Activated naive CD8-positive, alpha-beta T cell treated with anti-CD3 and anti-CD28 coated beads, Interleukin-2, amount 10 ng/mL, durations not matched to agents 7 days and 5 days (primary cell): Measurements from ENCODE around the gene IFT25. TPM values are rescaled to one million over a fixed set of nuclear protein-coding genes. Genes with fewer than 3 reads are reported as not detected.

Source experiments
- ATAC-seq: fragments of 150-1000 bp; cut with Tn5 transposase; one replicate; pipeline ENCODE4 v1.10.0; 2021; ENCODE audit warnings: low read depth, moderate library complexity
- POLR2A ChIA-PET: fragments of 350-600 bp; sonication (Branson Sonifier 250); formaldehyde crosslinking; loops from one replicate; lab custom pipeline; 2021; ENCODE audit warnings: antibody characterized with exemption; lab: Charles Lee
- DNase-seq: peaks from one replicate; pipeline ENCODE4 v3.0.0; 2021
- H3K27ac Mint-ChIP-seq: one replicate; pipeline ENCODE4 v1.8.0; 2022; ENCODE audit warnings: mild to moderate bottlenecking, mixed read lengths
- H3K27me3 Mint-ChIP-seq: one replicate; pipeline ENCODE4 v1.8.0; 2022; ENCODE audit warnings: mild to moderate bottlenecking, moderate library complexity, mixed read lengths
- H3K36me3 Mint-ChIP-seq: one replicate; pipeline ENCODE4 v1.8.0; 2021; ENCODE audit warnings: mild to moderate bottlenecking, mixed read lengths
- H3K4me1 Mint-ChIP-seq: one replicate; pipeline ENCODE4 v1.8.0; 2021; ENCODE audit warnings: mixed read lengths
- H3K4me3 Mint-ChIP-seq: one replicate; pipeline ENCODE4 v1.8.0; 2022; ENCODE audit warnings: mild to moderate bottlenecking, moderate library complexity, mixed read lengths
- H3K9me3 Mint-ChIP-seq: one replicate; pipeline ENCODE4 v1.8.0; 2021; ENCODE audit warnings: mixed read lengths
- total RNA-seq, 2 experiments: library from RNA; stranded (reverse); gene quantifications; one replicate each; pipeline ENCODE4 v1.2.3, GENCODE V29; 2021

IFT25 gene
- total RNA-seq, 2 experiments from 2014 or later: 76.7 to 81.6 TPM

DNA sequence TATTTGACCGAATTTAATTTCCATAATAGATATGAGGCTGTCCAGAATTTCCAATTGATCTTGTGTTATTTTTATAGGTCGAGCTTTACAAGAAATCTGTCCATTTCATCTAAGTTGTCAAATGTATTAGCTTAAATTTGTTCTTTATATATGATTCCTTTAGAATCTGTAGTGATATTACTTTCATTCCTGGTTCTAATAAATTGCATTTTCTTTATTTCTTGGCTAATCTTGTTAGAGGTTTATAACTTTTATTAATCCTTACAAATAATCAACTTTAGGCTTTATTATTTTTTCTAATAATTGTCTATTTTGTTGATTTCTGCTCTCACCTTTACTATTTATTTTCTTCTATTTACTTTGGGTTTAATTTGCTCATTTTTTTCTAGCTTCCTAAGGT lies 14.0 kb downstream of the IFT25 start:
- Mint-ChIP-seq H3K9me3 (peaks cover 4% of the 10 kb centered on the region), H3K27me3 (no peaks in the 10 kb centered on the region), H3K36me3 (peaks cover 75% of the 10 kb centered on the region), H3K4me3 (no peak overlapping the region), H3K4me1 (peaks cover 4% of the 10 kb centered on the region), H3K27ac (no peak overlapping the region)
- POLR2A ChIA-PET: interaction anchor here (0.5 to 2.3 kb wide), 2 partner anchors 10 to 14 kb away, joined by 3 to 6 read pairs; partner anchors contain the start of genes IFT25 and LRRC42
- ATAC-seq (no peak), DNase-seq (no peak)

DNA sequence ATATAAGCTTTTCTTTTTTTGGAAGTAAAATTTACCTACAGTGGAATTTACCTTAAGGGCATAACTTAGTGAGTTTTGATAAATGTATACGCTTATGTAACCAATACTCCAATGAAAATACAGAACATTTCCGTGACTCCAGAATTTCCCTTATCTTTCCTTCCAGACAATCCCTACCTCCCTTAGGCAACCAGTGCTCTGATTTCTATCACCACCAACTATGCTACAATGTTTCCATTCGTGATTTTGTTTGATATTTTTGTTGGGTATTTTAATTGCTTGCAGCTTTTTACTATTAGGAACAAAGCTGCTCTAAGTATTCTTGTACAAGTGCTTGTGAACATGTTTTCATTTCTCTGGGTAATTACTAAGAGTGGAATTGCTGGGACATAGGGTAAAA lies 14.6 kb downstream of the IFT25 start:
- POLR2A ChIA-PET: interaction anchor here (0.5 to 2.3 kb wide), 2 partner anchors 9 to 14 kb away, joined by 3 to 6 read pairs; partner anchors contain the start of genes IFT25 and LRRC42

DNA sequence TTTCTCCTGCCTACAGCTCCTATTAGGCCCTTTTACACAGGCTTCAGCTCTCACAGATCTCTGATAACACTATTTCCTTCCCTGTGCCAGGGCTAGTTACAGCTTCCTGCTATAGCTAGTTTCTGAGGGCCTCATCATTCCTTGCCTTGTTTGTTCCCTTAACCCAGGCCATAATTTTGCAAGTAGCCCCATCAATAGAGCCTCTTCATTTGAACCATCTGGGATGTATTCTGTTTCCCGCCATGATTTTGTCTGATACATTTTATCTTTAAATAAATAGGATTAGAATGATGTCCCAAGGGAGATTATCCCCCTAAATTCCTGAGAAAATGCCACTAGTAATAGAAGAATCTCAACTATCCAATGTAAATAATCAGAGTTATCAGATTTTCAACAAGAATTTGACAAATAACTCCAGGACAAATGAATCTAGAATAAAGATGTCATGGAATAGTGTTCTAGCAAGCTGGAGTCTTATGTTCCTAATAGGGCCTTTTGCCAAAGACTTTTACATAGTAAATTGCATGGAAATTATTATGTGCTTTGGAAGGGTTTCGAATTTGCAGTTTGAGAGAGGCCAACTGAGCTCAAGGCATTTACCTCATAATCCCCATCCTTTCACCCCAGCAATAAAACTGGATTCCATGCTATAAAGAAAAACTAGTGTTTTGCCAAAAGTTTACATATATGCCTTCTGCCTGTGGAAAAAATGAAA lies 16.1 kb downstream of the IFT25 start:
- no peak for DNase-seq
- Mint-ChIP-seq H3K4me3 (no peak overlapping the region), H3K36me3 (peaks cover 60% of the 10 kb centered on the region), H3K27me3 (no peaks in the 10 kb centered on the region), H3K9me3 (peaks cover 2% of the 10 kb centered on the region), H3K27ac (no peak overlapping the region), H3K4me1 (peaks cover 4% of the 10 kb centered on the region)
- no peak for ATAC-seq
- POLR2A ChIA-PET: interaction anchor here (0.5 kb wide), 1 partner anchor 143 kb away, joined by 3 read pairs; no protein-coding TSS in a partner anchor

More for the DNA sequence above, 14.6 kb downstream of the IFT25 start:
- ATAC-seq (no peak), DNase-seq (no peak)
- Mint-ChIP-seq H3K9me3 (peaks cover 4% of the 10 kb centered on the region), H3K27me3 (no peaks in the 10 kb centered on the region), H3K27ac (no peak overlapping the region), H3K4me1 (peaks cover 4% of the 10 kb centered on the region), H3K36me3 (peaks cover 73% of the 10 kb centered on the region), H3K4me3 (no peak overlapping the region)

DNA sequence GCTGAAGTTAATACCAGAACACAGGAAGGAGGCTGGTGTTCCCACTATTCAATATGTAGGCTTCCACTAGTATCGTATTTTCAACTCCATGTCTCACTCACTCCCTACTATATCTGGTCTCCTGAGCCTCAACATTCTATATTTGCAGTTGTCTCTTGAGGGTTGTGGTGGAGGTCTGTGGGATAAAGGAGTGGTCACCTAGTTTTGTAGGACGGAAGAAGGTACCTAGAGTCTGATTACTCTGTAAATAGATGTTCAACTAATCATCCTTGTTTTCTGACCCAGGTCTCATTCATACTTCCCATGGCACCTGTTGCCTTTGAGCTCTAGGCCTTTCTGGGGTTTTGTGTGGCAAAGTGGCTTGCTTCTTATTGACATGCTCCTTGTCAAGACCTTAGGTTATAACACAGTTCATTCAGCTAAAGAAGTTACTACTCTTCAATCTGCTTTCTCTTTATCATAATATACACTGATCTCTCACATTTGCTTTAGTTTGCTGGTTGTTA lies 18.1 kb downstream of the IFT25 start:
- Mint-ChIP-seq H3K36me3 (peaks cover 48% of the 10 kb centered on the region), H3K4me3 (no peak overlapping the region), H3K4me1 (peaks cover 4% of the 10 kb centered on the region), H3K27ac (no peak overlapping the region), H3K27me3 (no peaks in the 10 kb centered on the region), H3K9me3 (no peaks in the 10 kb centered on the region)
- no peak for DNase-seq
- POLR2A ChIA-PET: no interaction called here
- no peak for ATAC-seq

DNA sequence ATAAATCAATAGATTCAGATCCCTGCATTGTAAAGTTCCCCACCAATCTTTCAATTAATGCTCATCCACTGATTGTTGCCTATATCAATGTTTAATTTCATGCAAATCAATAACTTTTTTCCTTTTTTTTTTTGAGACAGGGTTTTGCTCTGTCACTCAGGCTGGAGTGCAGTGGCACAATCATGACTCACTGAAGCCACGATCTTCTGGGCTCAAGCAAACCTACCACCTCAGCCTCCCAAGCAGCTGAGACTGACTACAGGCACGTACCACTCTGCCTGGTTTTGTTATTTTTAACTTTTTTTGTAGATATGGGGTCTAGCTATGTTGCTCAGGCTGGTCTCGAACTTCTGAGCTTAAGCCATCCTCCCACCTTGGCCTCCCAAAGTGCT lies 25.8 kb downstream of the IFT25 start:
- Mint-ChIP-seq H3K27me3 (no peaks in the 10 kb centered on the region), H3K36me3 (peaks cover 34% of the 10 kb centered on the region), H3K27ac (peak overlapping the region; percentile 79), H3K4me1 (peaks cover 41% of the 10 kb centered on the region), H3K9me3 (no peaks in the 10 kb centered on the region), H3K4me3 (peak overlapping the region; percentile 44)
- DNase-seq (no peak), ATAC-seq (peak; percentile 79)
- POLR2A ChIA-PET: interaction anchor here (1.9 kb wide), 1 partner anchor 26 kb away, joined by 10 read pairs; the partner anchor contains the start of genes IFT25 and LRRC42

DNA sequence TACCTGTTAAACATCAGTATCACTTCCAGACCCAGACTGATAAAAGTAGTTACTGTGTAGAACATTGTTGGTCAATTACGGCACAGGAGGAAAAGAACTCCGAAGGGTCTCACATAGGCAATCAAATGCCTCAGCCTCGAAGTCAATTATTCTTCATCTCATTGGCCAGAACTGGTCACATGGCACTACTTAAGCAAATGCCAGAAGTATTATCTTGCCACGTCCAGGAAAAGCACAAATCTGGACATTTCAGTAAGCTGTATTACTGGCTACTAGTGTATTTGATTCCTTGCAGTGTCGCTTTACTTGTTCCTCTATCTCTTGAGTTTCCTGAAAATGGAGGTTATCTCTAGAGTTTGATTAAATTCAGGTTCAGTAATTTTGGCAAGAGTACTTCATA lies 27.2 kb downstream of the IFT25 start:
- Mint-ChIP-seq H3K4me3 (no peak overlapping the region), H3K36me3 (peaks cover 34% of the 10 kb centered on the region), H3K27me3 (no peaks in the 10 kb centered on the region), H3K27ac (peak overlapping the region; percentile 79), H3K9me3 (no peaks in the 10 kb centered on the region), H3K4me1 (peaks cover 41% of the 10 kb centered on the region)
- ATAC-seq (no peak), DNase-seq (no peak)
- POLR2A ChIA-PET: interaction anchor here (0.6 kb wide), 1 partner anchor 42 kb away, joined by 5 read pairs; no protein-coding TSS in a partner anchor

DNA sequence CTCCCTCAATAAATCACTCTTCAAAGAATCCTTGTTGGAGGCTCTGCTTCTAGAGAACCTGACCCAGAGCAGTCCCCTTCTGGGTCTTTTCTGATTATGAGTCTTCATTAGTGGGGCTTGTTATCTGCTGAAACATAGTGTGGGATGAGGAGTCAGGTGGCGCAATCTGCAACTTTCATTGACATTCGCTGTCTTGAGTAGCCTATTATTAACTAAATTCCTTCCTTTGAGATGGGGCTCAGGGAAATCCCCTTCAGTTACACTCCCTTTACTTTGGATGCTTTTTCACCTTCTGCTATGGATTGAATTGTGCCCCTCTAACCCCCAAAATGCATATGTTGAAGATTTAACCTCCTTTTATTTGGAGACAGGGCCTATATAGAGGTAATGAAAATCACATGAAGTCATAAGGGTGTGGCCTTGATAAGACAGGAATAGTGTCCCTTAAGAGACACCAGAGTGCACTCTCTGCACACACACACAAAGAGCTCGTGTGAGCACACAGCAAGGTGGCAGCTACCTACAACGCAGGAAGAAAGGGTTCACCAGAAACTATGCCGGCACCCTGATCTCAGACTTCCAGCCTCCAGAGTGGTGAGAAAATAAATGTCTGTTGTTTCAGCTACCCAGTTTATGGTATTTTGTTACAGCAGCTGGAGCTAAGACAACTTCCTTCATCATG lies 32.0 kb downstream of the IFT25 start:
- ATAC-seq: no peak
- DNase-seq: no peak
- peaks cover 21% of the 10 kb centered on the region for H3K36me3 Mint-ChIP-seq
- H3K9me3 Mint-ChIP-seq: no peaks in the 10 kb centered on the region
- H3K27ac Mint-ChIP-seq: no peak overlapping the region
- H3K4me3 Mint-ChIP-seq: no peak overlapping the region
- H3K27me3 Mint-ChIP-seq: no peaks in the 10 kb centered on the region
- peaks cover 22% of the 10 kb centered on the region for H3K4me1 Mint-ChIP-seq
- POLR2A ChIA-PET: no interaction called here

DNA sequence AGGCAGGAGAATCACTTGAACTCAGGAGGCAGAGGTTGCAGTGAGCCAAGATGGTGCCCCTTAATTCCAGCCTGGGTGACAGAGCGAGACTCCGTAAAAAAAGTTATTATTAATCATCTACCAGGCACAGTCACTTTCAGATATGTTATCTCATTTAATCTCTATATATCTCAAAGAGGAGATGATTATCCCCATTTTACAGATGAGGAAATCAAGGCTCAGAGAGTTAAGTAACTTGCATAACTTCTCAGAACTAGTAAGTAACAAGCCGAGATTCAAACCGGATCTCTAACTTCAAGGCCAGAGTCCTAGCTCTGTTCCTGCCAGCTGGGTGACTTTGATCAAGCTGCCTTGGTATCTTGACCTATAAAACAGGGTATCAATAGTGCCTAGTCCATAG lies 34.1 kb downstream of the IFT25 start:
- DNase-seq (no peak), ATAC-seq (no peak)
- Mint-ChIP-seq H3K4me1 (peaks cover 12% of the 10 kb centered on the region), H3K36me3 (peaks cover 17% of the 10 kb centered on the region), H3K27me3 (no peaks in the 10 kb centered on the region), H3K9me3 (no peaks in the 10 kb centered on the region), H3K4me3 (no peak overlapping the region), H3K27ac (no peak overlapping the region)
- POLR2A ChIA-PET: interaction anchor here (1.3 kb wide), 1 partner anchor 10 kb away, joined by 4 read pairs; no protein-coding TSS in a partner anchor

DNA sequence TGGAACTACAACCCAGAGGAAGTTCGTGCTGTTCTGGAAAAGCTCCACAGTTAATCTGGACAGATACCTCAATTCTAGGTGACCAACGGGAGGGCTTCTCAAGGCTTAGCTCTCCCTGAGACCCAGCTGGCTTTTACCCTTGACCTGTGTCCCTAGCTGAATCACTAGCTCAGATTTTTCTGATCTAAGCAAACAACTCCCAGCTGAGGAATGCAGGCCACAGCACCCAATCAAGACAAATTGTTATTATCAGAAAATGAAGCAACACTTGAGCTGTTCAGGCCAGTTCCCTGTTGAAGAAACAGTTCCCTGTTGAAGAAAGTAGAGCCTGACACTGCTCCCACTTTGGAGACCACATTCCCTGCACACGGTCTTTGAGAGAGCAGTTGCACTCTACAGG lies 35.6 kb downstream of the IFT25 start:
- H3K9me3 Mint-ChIP-seq: no peaks in the 10 kb centered on the region
- ATAC-seq (no peak), DNase-seq (no peak)
- H3K4me1 Mint-ChIP-seq: peaks cover 2% of the 10 kb centered on the region
- no peak overlapping the region for H3K27ac Mint-ChIP-seq
- POLR2A ChIA-PET: no interaction called here
- H3K36me3 Mint-ChIP-seq: peaks cover 10% of the 10 kb centered on the region
- H3K27me3 Mint-ChIP-seq: no peaks in the 10 kb centered on the region
- H3K4me3 Mint-ChIP-seq: no peak overlapping the region

DNA sequence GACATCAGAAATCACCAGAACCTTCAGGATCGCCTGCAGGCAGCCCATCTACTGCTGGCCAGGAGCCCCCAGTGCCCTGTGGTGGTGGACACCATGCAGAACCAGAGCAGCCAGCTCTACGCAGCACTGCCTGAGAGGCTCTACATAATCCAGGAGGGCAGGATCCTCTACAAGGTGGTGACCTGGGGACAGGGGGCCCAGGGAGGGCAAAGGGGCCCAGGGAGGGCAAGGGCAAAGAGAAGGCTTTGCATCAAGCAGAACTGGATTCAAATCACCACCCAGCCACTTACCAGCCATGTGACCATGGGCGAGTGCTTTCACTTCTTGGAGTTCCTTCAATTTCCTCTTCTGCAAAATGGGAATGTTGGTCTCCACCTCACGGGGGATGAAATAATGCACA lies 39.4 kb downstream of the IFT25 start:
- Mint-ChIP-seq H3K4me3 (no peak overlapping the region), H3K9me3 (no peaks in the 10 kb centered on the region)

DNA sequence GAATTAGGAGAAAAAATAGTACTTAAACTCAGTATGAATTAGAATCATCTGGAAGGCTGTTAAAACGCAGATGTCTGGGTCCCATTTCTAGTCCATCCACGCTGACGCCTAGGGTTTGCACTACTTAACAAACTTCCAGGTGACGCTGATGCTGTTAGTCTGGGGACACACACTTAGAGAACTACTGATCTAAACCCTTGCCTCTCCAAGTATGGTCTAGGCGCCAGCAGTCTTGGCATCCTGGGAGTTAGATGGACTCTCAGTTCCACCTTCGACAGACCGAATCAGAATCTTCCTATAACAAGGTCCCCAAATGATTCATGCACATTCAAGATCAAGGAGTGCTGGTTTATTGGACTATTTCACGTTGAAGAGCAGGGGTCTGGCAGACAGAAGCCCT lies 40.0 kb downstream of the IFT25 start:
- Mint-ChIP-seq H3K9me3 (no peaks in the 10 kb centered on the region), H3K4me1 (peaks cover 12% of the 10 kb centered on the region), H3K27me3 (no peaks in the 10 kb centered on the region), H3K27ac (no peak overlapping the region), H3K36me3 (peaks cover 11% of the 10 kb centered on the region), H3K4me3 (no peak overlapping the region)
- ATAC-seq (no peak), DNase-seq (no peak)
- POLR2A ChIA-PET: no interaction called here

More for the DNA sequence above, 39.4 kb downstream of the IFT25 start:
- DNase-seq (no peak), ATAC-seq (no peak)
- H3K27me3 Mint-ChIP-seq: no peaks in the 10 kb centered on the region
- no peak overlapping the region for H3K27ac Mint-ChIP-seq
- POLR2A ChIA-PET: no interaction called here
- H3K36me3 Mint-ChIP-seq: peaks cover 9% of the 10 kb centered on the region
- peaks cover 6% of the 10 kb centered on the region for H3K4me1 Mint-ChIP-seq

DNA sequence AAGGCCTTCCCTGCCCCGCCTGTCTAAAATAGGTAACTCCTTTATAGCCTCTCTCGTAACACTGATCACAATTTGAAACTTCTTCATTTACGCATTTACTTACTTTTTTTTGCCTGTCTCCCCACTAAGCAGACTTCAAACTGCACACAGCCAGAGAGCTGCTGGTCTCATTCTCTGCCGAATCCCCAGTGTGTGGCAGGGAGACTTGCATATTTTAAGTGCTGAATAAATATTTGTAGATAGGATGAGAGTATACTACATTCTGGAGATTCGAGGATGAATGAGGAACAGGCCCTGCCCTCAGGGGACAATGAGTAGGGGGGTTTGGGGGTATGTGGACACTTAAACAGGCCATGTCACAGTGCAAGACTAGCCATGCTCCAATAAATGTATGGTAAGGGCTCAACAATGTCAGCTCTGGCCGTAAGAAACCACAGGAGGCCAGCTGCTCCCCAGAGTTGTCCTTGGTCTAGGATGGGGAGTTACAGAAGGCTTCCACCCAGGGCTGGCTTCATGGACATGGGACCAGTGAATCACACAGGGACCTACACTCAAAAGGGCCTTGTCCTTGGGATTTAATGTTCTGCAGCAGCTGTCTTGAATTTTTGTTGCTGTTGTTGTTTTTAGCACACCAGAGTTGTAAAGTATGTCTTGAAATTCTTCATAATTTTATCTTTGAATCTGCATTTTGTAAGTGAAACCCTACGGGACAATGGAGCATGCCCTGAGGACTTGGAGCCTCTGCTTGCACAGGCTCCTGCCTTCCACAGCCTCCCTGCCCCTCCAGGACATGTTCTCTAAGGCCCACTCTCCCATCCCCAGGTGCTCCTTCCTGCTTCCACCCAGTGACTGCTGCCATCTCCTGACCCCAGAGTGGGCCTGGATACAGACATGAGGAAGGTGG lies 43.0 kb downstream of the IFT25 start:
- ATAC-seq: no peak
- peaks cover 2% of the 10 kb centered on the region for H3K36me3 Mint-ChIP-seq
- DNase-seq: no peak
- no peaks in the 10 kb centered on the region for H3K27me3 Mint-ChIP-seq
- H3K27ac Mint-ChIP-seq: peak overlapping the region; percentile 38
- H3K9me3 Mint-ChIP-seq: no peaks in the 10 kb centered on the region
- H3K4me3 Mint-ChIP-seq: no peak overlapping the region
- POLR2A ChIA-PET: interaction anchor here (1.8 kb wide), 1 partner anchor 43 kb away, joined by 10 read pairs; the partner anchor contains the start of gene IFT25
- H3K4me1 Mint-ChIP-seq: peaks cover 10% of the 10 kb centered on the region

DNA sequence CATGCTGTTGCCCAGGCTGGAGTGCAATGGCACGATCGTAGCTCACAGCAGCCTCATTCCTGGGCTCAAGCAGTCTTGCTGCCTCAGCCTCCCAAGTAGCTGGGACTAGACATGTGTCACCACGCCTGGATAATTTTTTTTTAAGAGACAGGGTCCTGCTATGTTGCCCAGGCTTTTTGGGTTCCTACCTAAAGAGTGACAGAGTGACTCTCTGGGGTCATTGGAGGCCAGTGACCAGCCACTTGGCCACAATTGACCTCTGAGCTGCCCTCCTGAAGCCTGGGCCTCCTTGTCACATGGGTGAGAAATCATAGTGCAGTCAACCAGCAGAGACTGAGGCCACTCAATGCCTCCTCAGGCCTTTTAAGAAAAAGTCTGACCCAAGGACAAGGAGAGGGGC lies 45.8 kb downstream of the IFT25 start:
- no peak overlapping the region for H3K4me3 Mint-ChIP-seq
- ATAC-seq (no peak), DNase-seq (no peak)
- H3K27me3 Mint-ChIP-seq: no peaks in the 10 kb centered on the region
- H3K9me3 Mint-ChIP-seq: no peaks in the 10 kb centered on the region
- H3K36me3 Mint-ChIP-seq: peaks cover 2% of the 10 kb centered on the region
- POLR2A ChIA-PET: no interaction called here
- H3K4me1 Mint-ChIP-seq: peaks cover 10% of the 10 kb centered on the region
- no peak overlapping the region for H3K27ac Mint-ChIP-seq
